ENCODE data around the gene SGMS2. TPM values are rescaled to one million over a fixed set of nuclear protein-coding genes. Genes with fewer than 3 reads are reported as not detected.

SGMS2 gene
- total and polyA plus RNA-seq, 2 experiments from 2014 or later: 35.3 to 116 TPM

DNA sequence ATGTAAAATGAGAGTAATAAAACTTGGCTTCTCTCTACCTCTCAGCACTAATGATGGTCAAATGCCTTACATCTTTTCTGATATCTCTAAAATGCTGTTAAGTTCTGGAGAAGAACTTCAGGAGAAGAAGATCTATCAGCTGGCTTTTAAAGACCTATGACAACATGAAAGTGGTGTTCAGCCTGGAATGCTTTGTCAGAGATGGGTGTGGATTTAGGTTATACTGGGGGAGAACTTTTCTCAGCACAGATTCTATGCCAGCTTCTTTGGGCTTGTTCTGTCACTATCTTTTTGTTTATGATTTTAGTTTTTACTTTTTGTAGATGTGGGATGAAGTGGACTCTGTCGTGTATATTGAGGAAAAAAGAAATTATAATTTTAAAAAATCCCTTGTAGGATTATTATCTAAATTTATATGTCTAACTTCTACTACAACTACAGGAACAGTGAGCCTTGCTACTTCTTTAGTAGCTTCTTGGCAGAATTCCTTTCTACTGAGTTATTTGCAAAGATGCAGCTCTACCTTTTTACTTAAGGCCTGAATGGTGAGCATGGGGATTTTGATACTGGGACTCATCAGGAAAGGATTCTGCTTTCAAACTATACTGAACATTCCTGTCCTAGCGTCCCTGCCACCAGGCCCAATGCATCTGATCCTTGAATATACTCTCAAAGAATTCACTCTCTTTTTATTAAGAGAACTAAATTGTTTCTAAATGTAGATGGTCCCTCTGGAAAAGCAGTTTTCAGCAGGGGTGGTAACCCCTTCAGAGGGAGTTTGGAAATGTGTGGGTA is 126.2 kb downstream of the SGMS2 start:
- H3K4me2 ChIP-seq (ENCODE audit: unreplicated experiment): peak overlapping the region; percentile 22
- peak; percentile 53 for DNase-seq

GRCh38 chr4:107951551-107951950 is 126.8 kb downstream of the SGMS2 start:
- H4K20me1 ChIP-seq (ENCODE audit: insufficient read depth): no peaks in the 10 kb centered on the region
- peak overlapping the region; percentile 48 for H3K27ac ChIP-seq
- H3K4me3 ChIP-seq: no peak overlapping the region
- peaks cover 24% of the 10 kb centered on the region for H3F3A ChIP-seq (ENCODE audit: insufficient read depth)
- no peaks in the 10 kb centered on the region for H3K9me2 ChIP-seq (ENCODE audit: insufficient read depth)
- 0 out of 2 replicates have a peak overlapping the region, but pooled peaks have one; percentile 8 for H2AFZ ChIP-seq
- peak overlapping the region; percentile 22 for H3K4me2 ChIP-seq (ENCODE audit: unreplicated experiment)
- H3K27me3 ChIP-seq (replicated peaks; ENCODE audit: insufficient read depth): no peaks in the 10 kb centered on the region
- no peak overlapping the region for H3K9ac ChIP-seq
- DNase-seq: peak; percentile 84
- H3K79me2 ChIP-seq (ENCODE audit: insufficient read depth): no peaks in the 10 kb centered on the region
- H3K9me3 ChIP-seq (ENCODE audit: low read depth): no peaks in the 10 kb centered on the region
- peaks cover 27% of the 10 kb centered on the region for H3K4me1 ChIP-seq (ENCODE audit: insufficient read depth)
- H3K36me3 ChIP-seq (ENCODE audit: low read depth): no peaks in the 10 kb centered on the region
- TF ChIP-seq EZH2phosphoT487 (IDR thresholded peaks at IDR 0.05; ENCODE audit: insufficient read depth, low read depth) (no peak), EZH2 (IDR thresholded peaks at IDR 0.05; ENCODE audit: insufficient read depth, poor library complexity, severe bottlenecking) (no peak)
- in situ Hi-C loops (cut with MboI): no loop called here

More for the DNA sequence above, 126.2 kb downstream of the SGMS2 start:
- peaks cover 24% of the 10 kb centered on the region for H3F3A ChIP-seq (ENCODE audit: insufficient read depth)
- H3K79me2 ChIP-seq (ENCODE audit: insufficient read depth): no peaks in the 10 kb centered on the region
- H3K36me3 ChIP-seq (ENCODE audit: low read depth): no peaks in the 10 kb centered on the region
- H3K27ac ChIP-seq: peak overlapping the region; percentile 48
- in situ Hi-C loops (cut with MboI): no loop called here
- H3K9me2 ChIP-seq (ENCODE audit: insufficient read depth): no peaks in the 10 kb centered on the region
- no peak for TF ChIP-seq EZH2phosphoT487 (IDR thresholded peaks at IDR 0.05; ENCODE audit: insufficient read depth, low read depth)
- no peak for TF ChIP-seq EZH2 (IDR thresholded peaks at IDR 0.05; ENCODE audit: insufficient read depth, poor library complexity, severe bottlenecking)
- peaks cover 27% of the 10 kb centered on the region for H3K4me1 ChIP-seq (ENCODE audit: insufficient read depth)
- H3K27me3 ChIP-seq (replicated peaks; ENCODE audit: insufficient read depth): no peaks in the 10 kb centered on the region
- 0 out of 2 replicates have a peak overlapping the region, but pooled peaks have one; percentile 8 for H2AFZ ChIP-seq
- H3K9me3 ChIP-seq (ENCODE audit: low read depth): no peaks in the 10 kb centered on the region
- H4K20me1 ChIP-seq (ENCODE audit: insufficient read depth): no peaks in the 10 kb centered on the region
- 91% methylated on average over 2 of the region's 2 CpGs for WGBS, 2 experiments (ENCODE audit: low coverage in 1 of 2, low lambda C conversion rate in 2 of 2, missing lambda C conversion rate in 2 of 2)
- H3K9ac ChIP-seq: no peak overlapping the region
- H3K4me3 ChIP-seq: no peak overlapping the region

- H3K27ac ChIP-seq: no peak overlapping the region
- H3K27me3 ChIP-seq (replicated peaks; ENCODE audit: insufficient read depth): no peaks in the 10 kb centered on the region
- TF ChIP-seq EZH2phosphoT487 (IDR thresholded peaks at IDR 0.05; ENCODE audit: insufficient read depth, low read depth): no peak
- no peak for TF ChIP-seq EZH2 (IDR thresholded peaks at IDR 0.05; ENCODE audit: insufficient read depth, poor library complexity, severe bottlenecking)
- H2AFZ ChIP-seq: no peak overlapping the region
- no peaks in the 10 kb centered on the region for H4K20me1 ChIP-seq (ENCODE audit: insufficient read depth)
- no peak overlapping the region for H3K4me2 ChIP-seq (ENCODE audit: unreplicated experiment)
- H3K9me3 ChIP-seq (ENCODE audit: low read depth): no peaks in the 10 kb centered on the region
- no peak overlapping the region for H3K4me3 ChIP-seq
- peaks cover 16% of the 10 kb centered on the region for H3K4me1 ChIP-seq (ENCODE audit: insufficient read depth)
- H3K79me2 ChIP-seq (ENCODE audit: insufficient read depth): no peaks in the 10 kb centered on the region
- WGBS, 2 experiments (ENCODE audit: low coverage in 1 of 2, low lambda C conversion rate in 2 of 2, missing lambda C conversion rate in 2 of 2): 33 to 56% methylated on average over 1 of the region's 1 CpG
- DNase-seq: no peak
- in situ Hi-C loops (cut with MboI): no loop called here
- peaks cover 13% of the 10 kb centered on the region for H3F3A ChIP-seq (ENCODE audit: insufficient read depth)
- H3K9ac ChIP-seq: no peak overlapping the region
- H3K9me2 ChIP-seq (ENCODE audit: insufficient read depth): no peaks in the 10 kb centered on the region
- no peaks in the 10 kb centered on the region for H3K36me3 ChIP-seq (ENCODE audit: low read depth)
These were observed 131.3 kb downstream of the SGMS2 start for GRCh38 chr4:107956011-107956410.

Small RNA genes within 50 kb of the gene (small RNA-seq; reads per million reads assigned to genes)
- gene RNU6-733P (ENCODE audit: low read depth, low replicate concordance): not detected

Other genes starting within 250 kb of the SGMS2 start
- gene PAPSS1, start 104.7 kb upstream of the SGMS2 start, total RNA-seq (2014; rRNA removed; shearing (Covaris generic)): 66.8 and 69.6 TPM in 2 replicates
- 65.9 and 69.9 TPM in 2 replicates for gene PAPSS1, start 104.7 kb upstream of the SGMS2 start, polyA plus RNA-seq (2016; fragmentation: Nextera tagmentation; extraction: Ambion mirVana)
- gene CYP2U1, start 106.6 kb downstream of the SGMS2 start, total RNA-seq (2014; rRNA removed; shearing (Covaris generic)): 7.6 and 8.6 TPM in 2 replicates
- 6.8 and 7.1 TPM in 2 replicates for gene CYP2U1, start 106.6 kb downstream of the SGMS2 start, polyA plus RNA-seq (2016; fragmentation: Nextera tagmentation; extraction: Ambion mirVana)
- gene HADH, start 165.0 kb downstream of the SGMS2 start, total RNA-seq (2014; rRNA removed; shearing (Covaris generic)): 4.0 and 4.5 TPM in 2 replicates
- 30.1 and 30.8 TPM in 2 replicates for gene HADH, start 165.0 kb downstream of the SGMS2 start, polyA plus RNA-seq (2016; fragmentation: Nextera tagmentation; extraction: Ambion mirVana)

Data from GM23248 (cell line).